ENCODE data around the gene TPRKB.
"Not testable (repeated sequence)": the region's sequence is repeated elsewhere in the genome, so short reads cannot be mapped to it uniquely, and the experiment has no call there.

Gene TPRKB

DNA sequence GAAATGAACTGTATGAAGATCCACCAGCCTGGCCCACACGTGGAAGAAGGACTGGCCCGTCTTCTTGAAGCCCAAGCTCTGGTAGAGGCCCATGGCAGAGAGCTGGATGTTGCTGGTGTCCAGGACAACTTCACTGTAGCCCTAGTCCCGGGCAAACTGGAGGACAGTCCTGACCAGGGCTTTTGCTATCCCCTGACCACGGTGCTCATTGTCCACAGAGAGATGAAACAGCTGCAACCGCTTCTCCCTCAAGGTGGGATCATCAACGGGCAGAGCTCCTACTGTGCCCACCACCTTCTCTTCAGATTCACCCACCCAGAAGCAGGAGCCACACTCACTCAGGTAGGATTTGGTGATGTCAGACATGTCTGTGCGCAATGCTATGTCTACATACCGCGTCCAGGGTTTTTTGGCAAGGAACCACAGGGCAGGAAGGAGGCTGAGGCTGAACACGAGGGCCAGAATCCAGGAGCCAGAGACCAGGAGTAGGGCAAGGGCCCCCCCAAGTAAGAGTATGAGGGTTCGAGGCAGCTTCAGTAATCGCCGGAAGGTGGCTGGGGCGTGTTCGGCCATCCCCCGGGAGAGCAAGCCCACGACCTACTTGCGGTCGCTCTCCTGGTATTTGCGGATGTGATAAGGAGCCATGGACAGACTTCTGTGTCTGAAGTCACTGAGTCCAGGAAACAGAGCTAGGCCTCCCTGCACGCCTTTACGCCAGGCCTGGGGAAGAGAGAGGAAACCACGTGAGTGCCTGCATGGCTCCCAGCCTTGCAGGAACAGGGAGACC, 36.3 kb downstream of the TPRKB start:
- DNase-seq (ENCODE audit: low spot score) (no peak), FAIRE-seq (no peak)

DNA sequence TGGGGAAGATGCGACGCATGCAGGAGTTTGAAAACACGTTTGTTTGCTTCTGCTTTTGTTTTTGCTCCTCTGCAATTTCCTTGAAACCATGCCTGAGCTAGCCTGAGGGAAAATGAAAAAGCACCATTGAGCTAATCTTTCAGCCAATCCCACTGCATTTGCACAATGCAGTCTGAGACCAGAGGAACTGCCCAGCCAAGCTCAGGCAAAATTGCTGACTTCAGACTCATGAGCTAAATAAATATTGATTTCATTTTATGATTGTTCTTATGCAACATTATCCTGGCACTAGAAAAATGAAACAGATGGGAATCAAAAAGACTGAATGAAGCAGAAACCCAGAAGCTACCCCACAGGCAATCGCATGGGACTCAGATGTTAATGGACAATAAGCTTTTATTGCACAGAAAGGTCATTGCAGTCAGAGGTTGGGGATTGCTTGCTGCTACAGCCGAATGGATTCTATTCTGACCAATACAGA, 37.0 kb downstream of the TPRKB start:
- FAIRE-seq (no peak), DNase-seq (ENCODE audit: low spot score) (no peak)

DNA sequence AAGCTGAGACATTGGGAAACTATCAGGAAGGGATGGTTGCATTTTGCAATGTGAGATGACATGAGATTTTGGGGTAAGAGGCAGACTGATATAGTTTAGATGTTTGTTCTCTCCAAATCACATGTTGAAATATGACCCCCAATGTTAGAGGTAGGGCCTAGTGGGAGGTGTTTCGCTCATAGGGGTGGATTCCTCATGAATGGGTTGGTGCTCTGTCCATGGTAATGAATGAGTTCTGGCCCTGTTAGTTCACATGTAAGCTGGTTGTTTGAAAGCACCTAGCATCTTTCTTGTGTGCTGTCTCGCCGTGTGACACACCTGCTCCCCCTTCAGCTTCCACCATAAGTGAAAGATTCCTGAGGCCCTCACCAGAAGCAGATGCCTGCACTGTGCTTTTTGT, 37.7 kb downstream of the TPRKB start:
- FAIRE-seq (no peak), DNase-seq (ENCODE audit: low spot score) (no peak)

DNA sequence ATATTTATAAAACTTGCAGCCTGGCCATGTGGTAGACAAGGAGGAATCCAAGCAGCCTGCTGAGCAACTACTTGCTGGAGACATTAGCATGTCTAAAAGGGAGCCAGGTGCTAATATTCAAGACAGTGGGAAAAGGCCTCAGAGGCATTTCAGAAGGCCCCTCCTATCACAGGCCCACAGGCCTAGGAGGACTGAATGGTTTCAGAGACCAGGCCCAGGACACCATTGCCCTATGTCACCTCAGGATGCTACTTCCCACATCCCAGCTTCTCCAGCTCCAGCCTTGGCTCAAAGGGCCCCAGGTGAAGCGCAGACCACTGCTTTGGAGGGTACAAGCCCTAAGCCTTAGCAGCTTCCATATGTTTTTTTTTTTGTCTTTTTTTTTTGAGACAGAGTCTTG, 39.0 kb downstream of the TPRKB start:
- FAIRE-seq (no peak), DNase-seq (ENCODE audit: low spot score) (no peak)

DNA sequence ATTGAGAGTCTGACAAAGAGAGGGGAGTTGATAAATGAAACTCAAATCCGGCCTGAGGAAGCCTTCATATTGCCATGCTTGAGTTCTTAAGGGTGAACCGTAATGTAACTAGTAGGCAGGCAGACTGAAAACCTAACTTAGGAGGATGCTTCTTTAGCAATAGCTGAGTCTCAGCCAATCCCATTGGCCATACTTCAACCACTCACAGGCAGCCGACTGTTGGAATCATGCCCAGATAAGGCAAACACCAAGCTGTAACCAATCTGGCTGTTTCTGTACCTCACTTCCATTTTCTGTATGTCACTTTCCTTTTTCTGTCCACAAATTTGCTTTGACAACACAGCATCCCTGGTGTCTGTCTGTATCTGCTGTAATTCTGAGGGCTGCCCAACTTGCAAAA, 39.5 kb downstream of the TPRKB start:
- DNase-seq (ENCODE audit: low spot score), result no peak
- no peak for FAIRE-seq

DNA sequence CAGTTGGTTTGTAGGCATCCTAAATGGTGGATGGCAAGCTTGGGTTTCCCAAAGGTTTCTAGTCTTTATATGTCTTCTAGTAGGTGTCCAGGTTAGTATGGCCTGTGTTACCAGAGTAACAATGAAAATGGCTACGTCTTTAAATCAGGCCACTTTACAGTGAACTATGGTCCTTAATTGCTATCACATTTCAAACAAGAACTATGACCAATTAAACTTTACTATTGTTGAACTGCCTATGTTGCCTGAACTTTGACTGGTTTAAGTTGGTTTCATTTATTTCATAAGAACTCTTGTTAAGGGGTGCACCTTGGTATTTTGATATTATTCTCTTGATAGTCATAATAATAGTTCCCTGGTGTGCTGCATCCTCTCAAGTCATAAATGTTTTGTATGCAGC, 40.2 kb downstream of the TPRKB start:
- not testable (repeated sequence) for DNase-seq (ENCODE audit: low spot score); FAIRE-seq

DNA sequence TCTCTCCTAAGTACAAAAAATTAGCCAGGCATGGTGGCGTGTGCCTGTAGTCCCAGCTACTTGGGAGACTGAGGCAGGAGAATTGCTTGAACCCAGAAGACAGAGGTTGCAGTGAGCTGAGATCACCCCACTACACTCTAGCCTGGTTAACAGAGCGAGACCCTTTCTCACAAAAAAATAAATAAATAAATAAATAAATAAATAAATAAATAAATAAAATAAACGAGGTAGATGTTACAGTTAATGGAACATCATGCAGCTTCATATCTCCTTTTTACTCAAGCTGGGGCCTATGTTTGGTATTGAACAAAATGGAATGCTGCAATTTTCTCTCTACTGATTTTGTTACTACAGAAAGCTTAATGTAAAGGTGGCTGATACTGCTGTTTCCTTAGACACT, 40.6 kb downstream of the TPRKB start:
- DNase-seq (ENCODE audit: low spot score); FAIRE-seq: not testable (repeated sequence)

DNA sequence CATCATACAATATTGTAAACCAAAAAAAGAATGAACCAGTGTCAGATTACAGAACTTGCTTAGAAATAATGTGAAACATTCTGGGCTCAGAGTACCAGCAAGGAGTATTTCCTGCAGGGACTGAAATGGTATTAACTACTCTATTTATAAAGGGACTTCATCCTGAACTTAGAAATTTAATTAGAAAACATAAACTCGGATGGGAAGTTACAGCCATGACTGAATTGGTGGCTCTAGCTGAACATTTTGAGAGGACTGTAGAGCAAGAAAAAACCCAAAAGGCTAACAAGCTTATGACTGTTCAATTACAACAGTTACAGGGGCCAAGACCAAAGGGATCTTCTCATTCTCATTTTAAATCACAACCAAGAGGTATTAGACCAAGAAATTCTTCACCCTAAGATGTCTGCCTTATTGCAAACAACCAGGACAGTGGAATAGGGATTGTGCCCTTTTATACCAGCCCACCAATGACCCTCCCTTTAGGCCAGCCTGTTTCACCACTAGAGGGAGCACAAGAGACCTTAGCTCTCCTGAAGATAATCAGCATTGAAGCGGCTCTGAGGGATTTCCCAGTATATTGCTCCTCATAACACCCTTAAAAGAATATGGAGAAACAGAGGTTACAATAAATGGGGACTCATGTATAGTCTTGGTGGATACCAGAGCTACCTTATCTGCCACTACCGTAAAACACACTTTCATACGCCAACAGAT, 46.6 kb downstream of the TPRKB start:
- not testable (repeated sequence) for DNase-seq (ENCODE audit: low spot score)
- FAIRE-seq, result peak; percentile 48

DNA sequence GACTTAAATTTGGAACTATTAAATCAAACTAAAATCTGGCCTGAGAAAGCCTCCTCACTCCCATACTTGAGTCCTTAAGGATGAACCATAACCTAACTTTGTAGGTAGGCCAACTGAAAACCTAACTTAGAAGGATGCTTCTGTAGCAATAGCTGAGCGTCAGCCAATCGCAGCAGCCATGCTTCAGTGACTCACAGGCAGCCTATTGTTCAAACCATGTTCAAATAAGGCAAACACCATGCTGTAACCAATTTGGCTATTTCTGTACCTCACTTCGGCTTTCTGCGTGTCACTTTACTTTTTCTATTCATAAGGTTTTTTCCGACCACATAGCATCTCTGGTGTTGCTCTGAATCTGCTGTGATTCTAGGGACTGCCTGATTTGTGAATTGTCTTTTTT, 48.7 kb downstream of the TPRKB start:
- not testable (repeated sequence) for DNase-seq (ENCODE audit: low spot score); FAIRE-seq

DNA sequence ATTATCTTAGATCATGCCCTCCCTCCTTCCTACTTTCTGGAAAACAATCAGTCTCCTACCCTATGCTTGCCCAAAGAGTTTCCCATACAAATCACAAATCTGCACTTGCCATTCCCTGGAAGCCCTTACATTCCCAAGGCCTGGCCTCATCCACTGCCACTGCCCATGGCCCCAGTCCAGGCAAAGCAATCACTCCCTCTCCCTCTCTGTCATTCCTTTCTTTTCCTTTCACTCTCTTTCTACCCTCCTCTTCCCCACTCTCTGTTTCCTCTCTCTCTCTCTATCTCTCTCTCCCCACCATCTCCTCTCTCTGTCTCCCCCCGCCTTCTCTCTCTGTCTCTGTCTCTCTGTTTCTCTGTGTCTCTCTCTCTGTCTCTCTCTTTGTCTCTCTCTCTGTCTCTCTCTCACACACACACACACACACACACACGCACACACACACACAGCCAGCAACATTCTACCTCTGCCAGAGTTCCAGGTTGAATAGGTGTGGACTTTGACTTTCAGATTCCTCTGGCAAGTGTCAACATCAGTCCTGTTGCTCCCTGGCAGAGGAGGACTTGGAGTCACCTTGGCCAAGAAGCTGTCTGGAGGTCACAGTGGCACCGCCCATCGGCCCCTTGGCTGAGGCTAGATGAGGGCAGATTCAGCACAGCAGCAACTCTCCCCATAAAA, 51.2 kb downstream of the TPRKB start:
- DNase-seq (ENCODE audit: low spot score), result no peak
- FAIRE-seq, result no peak

DNA sequence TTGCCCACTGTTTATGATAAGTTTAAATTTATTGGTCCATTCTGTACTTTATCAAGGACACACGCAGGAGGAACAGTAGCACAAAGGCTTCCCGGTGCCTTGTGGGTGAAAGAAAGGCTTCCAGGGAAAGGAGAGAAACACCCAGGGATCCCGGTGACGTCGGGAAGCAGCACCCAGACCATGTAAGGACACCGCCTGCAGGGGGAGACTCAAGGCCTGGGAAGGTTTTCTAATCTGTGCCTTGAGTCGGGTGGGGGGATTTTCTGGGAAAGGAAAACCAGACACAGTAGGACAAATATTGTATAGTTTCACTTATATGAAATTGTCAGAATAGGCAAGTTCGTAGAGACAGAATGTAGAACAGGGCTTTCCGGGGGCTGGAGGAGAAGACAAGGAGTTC, 52.2 kb downstream of the TPRKB start:
- FAIRE-seq; DNase-seq (ENCODE audit: low spot score): not testable (repeated sequence)

DNA sequence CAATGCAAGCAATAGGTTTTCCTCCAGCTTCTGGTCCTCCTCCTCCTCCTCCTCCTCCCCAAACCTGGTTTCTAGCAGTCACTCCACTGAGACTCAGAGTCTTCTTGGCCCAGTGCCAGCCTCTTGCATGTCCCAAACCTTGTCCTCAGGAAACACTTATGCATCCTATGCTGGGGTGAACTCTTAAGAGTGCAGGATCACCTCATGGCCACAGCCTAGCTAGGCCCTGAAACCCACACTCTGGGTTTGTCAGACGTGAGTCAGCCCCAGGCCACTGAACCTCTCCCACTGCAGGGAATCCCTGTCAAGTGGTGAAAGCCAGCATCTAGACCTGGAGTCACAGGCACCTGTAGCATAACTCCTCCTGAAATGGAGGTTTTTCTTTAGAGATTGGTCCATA, 52.8 kb downstream of the TPRKB start:
- not testable (repeated sequence) for FAIRE-seq; DNase-seq (ENCODE audit: low spot score)

DNA sequence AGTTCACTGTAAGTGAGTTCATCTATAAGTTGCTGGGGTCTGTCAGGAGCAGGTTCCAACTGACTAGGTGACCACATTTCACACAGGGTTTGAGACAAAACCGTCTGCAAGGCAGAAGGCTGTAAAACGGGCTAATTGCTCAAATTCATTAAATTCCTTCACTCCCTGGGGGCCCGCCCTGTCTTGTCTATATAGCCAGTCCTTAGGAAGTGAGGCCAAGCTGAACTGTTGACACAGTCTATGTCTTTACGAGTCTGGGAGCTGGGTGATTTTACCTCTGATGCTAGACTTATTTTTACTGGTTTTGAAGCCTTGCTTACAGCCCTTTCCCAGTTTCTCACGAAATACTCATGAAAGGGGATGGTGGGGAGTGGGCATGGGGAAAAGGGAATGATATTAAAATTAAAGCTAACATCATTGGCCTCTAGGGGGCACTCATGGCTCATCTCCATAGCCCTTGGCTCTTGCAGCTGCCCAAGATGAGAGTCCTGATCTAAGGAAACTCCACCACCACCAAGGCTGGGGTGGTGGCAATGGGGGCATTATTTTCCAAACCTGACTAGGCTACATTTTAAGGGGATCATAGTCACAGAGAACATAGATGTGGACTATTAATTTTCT, 57.1 kb downstream of the TPRKB start:
- not testable (repeated sequence) for FAIRE-seq; DNase-seq (ENCODE audit: low spot score)

Measured in RCC 7860 (cell line).